Transverse colon (tissue), 4 donors: ENCODE results near the gene ZNF638.

Experiments
- CTCF ChIP-seq, 5 experiments: fragments of 200-600 bp in 3 of 5; fragments of 450-650 bp in 2 of 5; sonication (generic) in 3 of 5; IDR thresholded peaks; 1 replicate in 2 of 5; 2 replicates in 3 of 5; pipeline ENCODE4 v1.5.1; 2016 to 2017; ENCODE audit warnings: antibody characterized with exemption in 5 of 5, inconsistent platforms in 3 of 5, mild to moderate bottlenecking in 2 of 5, moderate library complexity in 1 of 5
- POLR2A ChIP-seq: fragments of 450-650 bp; IDR thresholded peaks from one replicate; pipeline ENCODE4 v1.6.1; 2016; ENCODE audit warnings: antibody characterized with exemption, mild to moderate bottlenecking, moderate library complexity
- POLR2AphosphoS5 ChIP-seq, 3 donors: sonication (generic); formaldehyde crosslinking; IDR thresholded peaks; one replicate each; pipeline ENCODE4 v1.6.1; 2016; ENCODE audit warnings: antibody characterized with exemption in 3 of 3

DNA sequence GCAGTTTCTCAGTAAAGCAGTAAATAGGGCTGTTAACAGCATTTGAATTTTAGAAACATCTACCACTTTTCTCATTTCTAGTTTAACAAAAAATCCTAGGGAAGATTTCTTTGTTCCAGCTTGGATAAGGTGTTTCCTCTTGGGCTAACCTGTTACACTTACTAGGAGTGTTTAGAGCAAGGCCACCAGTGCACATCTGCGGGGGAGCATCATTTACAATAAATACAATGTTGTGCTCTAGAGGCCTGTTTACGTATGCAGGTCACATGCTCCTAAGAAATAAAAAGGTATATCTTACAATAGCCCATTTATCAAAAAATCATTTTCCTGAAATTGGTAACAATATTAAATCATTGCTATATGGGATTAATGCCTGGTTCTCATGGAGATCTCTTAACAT lies 8.1 kb downstream of the ZNF638 start:
- no peak for TF ChIP-seq CTCF (IDR thresholded peaks at IDR 0.05)
- TF ChIP-seq POLR2A: no peak
- TF ChIP-seq POLR2AphosphoS5 (IDR thresholded peaks at IDR 0.05): no peak
